PC-9 (cell line): Measurements from ENCODE around the gene HTR3D. TPM values are rescaled to one million over a fixed set of nuclear protein-coding genes. Genes with fewer than 3 reads are reported as not detected.

ENCODE experiments used
- Bru-seq: library from RNA; stranded (reverse); fragments of 400-500 nt; gene quantifications from one replicate; lab custom pipeline; 2021; lab: Mats Ljungman, UMichigan
- BruChase-seq, 2 experiments: library from RNA; stranded (reverse); fragments of 400-500 nt; gene quantifications; one replicate each; lab custom pipeline; 2021; lab: Mats Ljungman, UMichigan
- BruUV-seq: library from RNA; stranded (reverse); fragments of 400-500 nt; replicated peaks from 2 replicates; lab custom pipeline; 2021; lab: Mats Ljungman, UMichigan
- CTCF ChIA-PET: fragments of 300-600 bp; sonication (Branson Sonifier 250); formaldehyde crosslinking; loops from one replicate; lab custom pipeline; 2022; ENCODE audit warnings: antibody characterized with exemption; lab: Charles Lee
- POLR2A ChIA-PET: fragments of 300-600 bp; sonication (Branson Sonifier 250); formaldehyde crosslinking; loops from one replicate; lab custom pipeline; 2022; ENCODE audit warnings: antibody characterized with exemption; ENCODE audit not compliant: unreplicated experiment; lab: Charles Lee
- DNase-seq, 2 experiments: peaks; one replicate each; pipeline versions ENCODE4 v3.0.0 to v3.0.0-alpha.2; 2015 to 2022; ENCODE audit warnings: mixed read lengths in 1 of 2
- H2AFZ ChIP-seq: fragments of 200-600 bp; sonication (generic); 2 replicates; pipeline ENCODE4 v1.8.1; 2017; ENCODE audit warnings: antibody characterized with exemption
- H3F3A ChIP-seq: fragments of 200-600 bp; sonication (generic); 2 replicates; pipeline ENCODE4 v1.8.1; 2017; ENCODE audit warnings: antibody characterized with exemption, mild to moderate bottlenecking, low read depth; ENCODE audit not compliant: insufficient read depth
- H3K27ac ChIP-seq: fragments of 200-600 bp; sonication (generic); 2 replicates; pipeline ENCODE4 v1.6.1; 2016; ENCODE audit warnings: mixed run types
- H3K27me3 ChIP-seq: fragments of 200-600 bp; sonication (generic); 2 replicates; pipeline ENCODE4 v1.6.1; 2016; ENCODE audit warnings: low read depth, mixed run types; ENCODE audit not compliant: insufficient read depth
- H3K36me3 ChIP-seq: fragments of 200-600 bp; sonication (generic); 2 replicates; pipeline ENCODE4 v1.6.1; 2016; ENCODE audit warnings: low read depth, mixed run types
- H3K4me1 ChIP-seq: fragments of 200-600 bp; sonication (generic); replicated peaks from 2 replicates; pipeline ENCODE4 v1.6.1; 2016; ENCODE audit warnings: mixed run types; ENCODE audit not compliant: insufficient read depth
- H3K4me2 ChIP-seq: fragments of 200-600 bp; sonication (generic); 2 replicates; pipeline ENCODE4 v1.6.1; 2017; ENCODE audit warnings: mixed run types
- H3K4me3 ChIP-seq: fragments of 200-600 bp; sonication (generic); 2 replicates; pipeline ENCODE4 v1.6.1; 2016; ENCODE audit warnings: mixed run types
- H3K79me2 ChIP-seq: fragments of 200-600 bp; sonication (generic); 2 replicates; pipeline ENCODE4 v1.6.1; 2017; ENCODE audit warnings: low read depth, mixed run types
- H3K9me2 ChIP-seq: fragments of 200-600 bp; sonication (generic); 2 replicates; pipeline ENCODE4 v1.8.1; 2017; ENCODE audit warnings: mild to moderate bottlenecking; ENCODE audit not compliant: insufficient read depth
- H3K9me3 ChIP-seq: fragments of 200-600 bp; sonication (generic); 2 replicates; pipeline ENCODE4 v1.8.1; 2016; ENCODE audit warnings: low read depth; ENCODE audit not compliant: insufficient read depth
- H4K20me1 ChIP-seq: fragments of 200-600 bp; sonication (generic); 2 replicates; pipeline ENCODE4 v1.8.1; 2017; ENCODE audit not compliant: insufficient read depth
- EZH2 ChIP-seq: fragments of 200-600 bp; sonication (generic); IDR thresholded peaks from 2 replicates; pipeline ENCODE4 v1.8.0; 2017; ENCODE audit warnings: antibody characterized with exemption, low read depth
- intact Hi-C: fragments of 100-400 bp; cut with micrococcal nuclease; formaldehyde crosslinking; loops from one replicate; pipeline ENCODE4 v1.10.0; 2022; ENCODE audit not compliant: unreplicated experiment
- long read RNA-seq: library from polyadenylated mRNA; stranded (forward); transcript quantifications from one replicate; pipeline ENCODE4 v2.0.0, GENCODE V29; 2022
- total RNA-seq: library from RNA; stranded (reverse); gene quantifications from 2 replicates; pipeline ENCODE4 v1.2.3, GENCODE V29; 2021
- TF ChIP-seq, protein P1 (sequence below): fragments of 200-600 bp; sonication (generic); conservative IDR thresholded peaks from 2 replicates; pipeline ENCODE4 v1.6.1; 2017; ENCODE audit warnings: mixed run types, antibody characterized with exemption, mild to moderate bottlenecking, moderate library complexity

The HTR3D gene, protein sequence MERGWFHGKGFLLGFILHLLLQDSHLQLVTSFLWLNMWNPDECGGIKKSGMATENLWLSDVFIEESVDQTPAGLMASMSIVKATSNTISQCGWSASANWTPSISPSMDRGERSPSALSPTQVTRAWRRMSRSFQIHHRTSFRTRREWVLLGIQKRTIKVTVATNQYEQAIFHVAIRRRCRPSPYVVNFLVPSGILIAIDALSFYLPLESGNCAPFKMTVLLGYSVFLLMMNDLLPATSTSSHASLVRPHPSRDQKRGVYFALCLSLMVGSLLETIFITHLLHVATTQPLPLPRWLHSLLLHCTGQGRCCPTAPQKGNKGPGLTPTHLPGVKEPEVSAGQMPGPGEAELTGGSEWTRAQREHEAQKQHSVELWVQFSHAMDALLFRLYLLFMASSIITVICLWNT
- total RNA-seq (not detected in 2 replicates), Bru-seq, nascent RNA (not detected), BruChase-seq, experiment 1, labeled RNA remaining after a 2-hour chase (not detected), BruChase-seq, experiment 2, labeled RNA remaining after a 6-hour chase (not detected)
- long read RNA-seq, result 0 reads

DNA sequence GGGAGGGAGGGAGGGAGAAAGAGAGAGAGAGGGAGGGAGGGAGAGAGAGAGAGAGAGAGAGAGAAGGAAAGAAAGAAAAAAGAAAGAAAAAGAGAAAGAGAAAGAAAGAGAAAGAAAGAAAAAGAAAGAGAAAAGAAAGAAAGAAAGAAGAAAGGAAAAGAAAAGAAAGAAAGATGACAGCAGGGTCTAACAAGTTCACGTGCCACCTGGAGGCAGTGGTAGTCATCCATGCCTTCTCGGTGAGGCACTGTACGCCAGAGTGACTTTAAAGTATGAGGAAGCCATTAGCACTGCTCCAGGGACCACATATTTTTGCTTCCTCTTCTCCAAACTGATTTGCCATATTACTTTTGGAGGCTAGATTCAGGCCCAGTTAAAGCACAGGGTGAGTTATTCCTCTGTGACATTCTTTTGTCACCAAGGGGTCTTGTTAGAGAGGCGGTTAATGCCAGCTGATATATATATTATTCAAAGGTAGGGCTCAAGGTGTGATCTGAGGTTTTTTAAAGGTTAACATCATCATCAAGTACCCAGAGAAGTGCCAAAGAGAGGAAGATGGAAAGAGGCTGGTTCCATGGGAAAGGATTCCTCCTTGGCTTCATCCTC, at the start of gene HTR3D:
HTR3D (plus strand) TSS at position 556 of the 606 bp plus-strand sequence; CDS start at position 556, 0 bp downstream.
- no peak for TF ChIP-seq EZH2
- TF ChIP-seq, protein P1, sequence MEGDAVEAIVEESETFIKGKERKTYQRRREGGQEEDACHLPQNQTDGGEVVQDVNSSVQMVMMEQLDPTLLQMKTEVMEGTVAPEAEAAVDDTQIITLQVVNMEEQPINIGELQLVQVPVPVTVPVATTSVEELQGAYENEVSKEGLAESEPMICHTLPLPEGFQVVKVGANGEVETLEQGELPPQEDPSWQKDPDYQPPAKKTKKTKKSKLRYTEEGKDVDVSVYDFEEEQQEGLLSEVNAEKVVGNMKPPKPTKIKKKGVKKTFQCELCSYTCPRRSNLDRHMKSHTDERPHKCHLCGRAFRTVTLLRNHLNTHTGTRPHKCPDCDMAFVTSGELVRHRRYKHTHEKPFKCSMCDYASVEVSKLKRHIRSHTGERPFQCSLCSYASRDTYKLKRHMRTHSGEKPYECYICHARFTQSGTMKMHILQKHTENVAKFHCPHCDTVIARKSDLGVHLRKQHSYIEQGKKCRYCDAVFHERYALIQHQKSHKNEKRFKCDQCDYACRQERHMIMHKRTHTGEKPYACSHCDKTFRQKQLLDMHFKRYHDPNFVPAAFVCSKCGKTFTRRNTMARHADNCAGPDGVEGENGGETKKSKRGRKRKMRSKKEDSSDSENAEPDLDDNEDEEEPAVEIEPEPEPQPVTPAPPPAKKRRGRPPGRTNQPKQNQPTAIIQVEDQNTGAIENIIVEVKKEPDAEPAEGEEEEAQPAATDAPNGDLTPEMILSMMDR, result no peak
- POLR2A ChIA-PET, result no interaction called here

DNA sequence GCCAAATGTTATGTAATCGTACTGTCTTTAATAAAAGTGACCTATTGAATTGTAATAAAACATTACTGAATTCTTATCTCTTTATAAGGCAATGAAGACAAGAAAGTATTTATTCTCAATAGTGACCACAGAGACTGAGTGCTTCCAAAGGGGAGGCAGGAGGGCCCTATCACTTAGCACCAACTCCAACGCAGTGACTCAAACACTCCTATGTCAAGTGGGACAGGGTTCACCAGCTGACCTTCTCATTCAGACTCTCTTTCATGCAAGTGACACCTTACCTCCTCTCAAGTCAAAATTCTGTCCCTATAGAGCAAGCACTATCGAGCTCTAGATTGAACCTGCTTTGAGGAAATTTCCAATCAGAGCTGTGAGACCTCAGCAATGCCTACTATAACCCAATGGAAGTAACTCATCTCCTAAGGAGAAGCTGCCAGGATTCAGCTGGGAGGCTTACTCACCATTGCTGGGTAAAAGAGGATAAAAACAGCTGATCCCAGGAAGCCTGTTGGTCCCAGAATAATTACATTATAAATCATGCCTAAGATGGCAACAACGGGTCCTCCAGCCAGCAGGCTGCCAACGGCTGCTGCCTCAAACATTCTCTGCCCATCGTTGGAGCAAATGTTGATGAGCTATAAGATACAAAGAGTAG, 49.4 kb upstream of the HTR3D start:
- no peak for TF ChIP-seq EZH2
- TF ChIP-seq, protein P1, result no peak
- H3K9me3 ChIP-seq, result no peaks in the 10 kb centered on the region
- H3F3A ChIP-seq, result peaks cover 19% of the 10 kb centered on the region; the same call in 1 of the 2 replicates
- DNase-seq, result no peak
- H3K4me1 ChIP-seq, result no peaks in the 10 kb centered on the region
- no peaks in the 10 kb centered on the region for H3K9me2 ChIP-seq
- H4K20me1 ChIP-seq, result no peaks in the 10 kb centered on the region
- no peak overlapping the region for H3K4me2 ChIP-seq
- no peak overlapping the region for H2AFZ ChIP-seq
- H3K27me3 ChIP-seq, result no peaks in the 10 kb centered on the region
- intact Hi-C loops, result no loop called here
- ChIA-PET CTCF (no interaction called here), POLR2A (interaction anchor here (0.7 kb wide), 1 partner anchor 33 kb away, joined by 3 read pairs; no protein-coding TSS in a partner anchor)
- BruUV-seq, result no TSS peak
- H3K27ac ChIP-seq, result no peak overlapping the region
- H3K79me2 ChIP-seq, result 0 out of 2 replicates have a peak, but pooled peaks cover 3% of the 10 kb centered on the region
- H3K4me3 ChIP-seq, result no peak overlapping the region
- H3K36me3 ChIP-seq, result peaks cover 91% of the 10 kb centered on the region

More for the DNA sequence above, at the start of gene HTR3D:
- H2AFZ ChIP-seq, result peak within 1 kb of the TSS; percentile 14; the same call in 1 of the 2 replicates
- H3K4me3 ChIP-seq, result no peak within 1 kb of the TSS
- no TSS peak for BruUV-seq
- intact Hi-C loops, result no loop called here
- H4K20me1 ChIP-seq, result no peaks in the 10 kb centered on the region
- CTCF ChIA-PET, result no interaction called here
- H3K27me3 ChIP-seq, result no peaks in the 10 kb centered on the region
- H3F3A ChIP-seq, result no peaks in the 10 kb centered on the region
- DNase-seq, result peak; percentile 43 to 83
- H3K27ac ChIP-seq, result no peak within 1 kb of the TSS
- no peak within 1 kb of the TSS for H3K4me2 ChIP-seq
- H3K9me3 ChIP-seq, result no peaks in the 10 kb centered on the region
- H3K4me1 ChIP-seq, result no peaks in the 10 kb centered on the region; the same call in 1 of the 2 replicates
- no peaks in the 10 kb centered on the region for H3K36me3 ChIP-seq
- H3K9me2 ChIP-seq, result no peaks in the 10 kb centered on the region
- H3K79me2 ChIP-seq, result no peaks in the 10 kb centered on the region
